Activated B cell treated with CpG ODN at 0.5 μM for 24 hours (primary cell): ENCODE results near the gene MSX1. TPM values are rescaled to one million over a fixed set of nuclear protein-coding genes. Genes with fewer than 3 reads are reported as not detected.

Source experiments
- ATAC-seq: fragments of 200-7000 bp; cut with Tn5 transposase; one replicate; pipeline ENCODE4 v1.10.0; 2021; ENCODE audit warnings: low read depth, mild to moderate bottlenecking, moderate library complexity
- CTCF ChIA-PET: fragments of 350-600 bp; sonication (Branson Sonifier 250); formaldehyde crosslinking; loops from one replicate; lab custom pipeline; 2021; ENCODE audit warnings: antibody characterized with exemption; lab: Charles Lee
- POLR2A ChIA-PET: fragments of 350-600 bp; sonication (Branson Sonifier 250); formaldehyde crosslinking; loops from one replicate; lab custom pipeline; 2021; ENCODE audit warnings: antibody characterized with exemption; lab: Charles Lee
- DNase-seq: peaks from one replicate; pipeline ENCODE4 v3.0.0; 2022
- H3K27ac Mint-ChIP-seq: one replicate; pipeline ENCODE4 v1.8.0; 2020; ENCODE audit warnings: mixed read lengths
- H3K27me3 Mint-ChIP-seq: one replicate; pipeline ENCODE4 v1.8.0; 2021; ENCODE audit warnings: mixed read lengths
- H3K36me3 Mint-ChIP-seq: one replicate; pipeline ENCODE4 v1.8.0; 2021; ENCODE audit warnings: low read depth, mixed read lengths
- H3K4me1 Mint-ChIP-seq: one replicate; pipeline ENCODE4 v1.8.0; 2021; ENCODE audit warnings: mixed read lengths
- H3K4me3 Mint-ChIP-seq: one replicate; pipeline ENCODE4 v1.8.0; 2020; ENCODE audit warnings: mild to moderate bottlenecking, mixed read lengths
- H3K9me3 Mint-ChIP-seq: one replicate; pipeline ENCODE4 v1.8.0; 2020; ENCODE audit warnings: mixed read lengths
- CTCF ChIP-seq: fragments of 200-600 bp; IDR thresholded peaks from one replicate; pipeline ENCODE4 v1.8.0; 2022; ENCODE audit warnings: antibody characterized with exemption, mild to moderate bottlenecking
- intact Hi-C: fragments of 100-400 bp; cut with micrococcal nuclease; formaldehyde crosslinking; loops from one replicate; pipeline ENCODE4 v1.15.1; 2024
- total RNA-seq: library from RNA; stranded (reverse); gene quantifications from 2 replicates; pipeline ENCODE4 v1.2.3, GENCODE V29; 2022

MSX1 gene
- total RNA-seq, 1 donor from 2014 or later = not detected

- no peak overlapping the region for H3K27ac Mint-ChIP-seq
- H3K4me3 Mint-ChIP-seq = no peak overlapping the region
- TF ChIP-seq CTCF = no peak
- CTCF ChIA-PET = no interaction called here
- DNase-seq = no peak
- peaks cover 2% of the 10 kb centered on the region for H3K9me3 Mint-ChIP-seq
- POLR2A ChIA-PET = interaction anchor here (1.1 kb wide), 1 partner anchor 73 kb away, joined by 3 read pairs; no protein-coding TSS in a partner anchor
- H3K36me3 Mint-ChIP-seq = no peaks in the 10 kb centered on the region
- H3K4me1 Mint-ChIP-seq = peaks cover 27% of the 10 kb centered on the region
- intact Hi-C loops = loop anchor here (1.0 kb wide), 1 partner anchor 17 kb away; no protein-coding TSS in a partner anchor
- no peak for ATAC-seq
- peaks cover 70% of the 10 kb centered on the region for H3K27me3 Mint-ChIP-seq
Measured at GRCh38 chr4:4870576-4871241, 11.2 kb downstream of the MSX1 start.

GRCh38 chr4:4871242-4871572, 11.7 kb downstream of the MSX1 start:
- Mint-ChIP-seq H3K4me1 (peaks cover 24% of the 10 kb centered on the region), H3K36me3 (no peaks in the 10 kb centered on the region), H3K9me3 (peaks cover 2% of the 10 kb centered on the region), H3K27ac (no peak overlapping the region), H3K4me3 (no peak overlapping the region), H3K27me3 (peaks cover 69% of the 10 kb centered on the region)
- ATAC-seq (no peak), DNase-seq (no peak)
- TF ChIP-seq CTCF = no peak
- POLR2A ChIA-PET = no interaction called here
- intact Hi-C loops = loop anchor here (1.0 kb wide), 1 partner anchor 18 kb away; no protein-coding TSS in a partner anchor
- CTCF ChIA-PET = no interaction called here

- H3K27ac Mint-ChIP-seq = no peak overlapping the region
- H3K4me1 Mint-ChIP-seq = peaks cover 18% of the 10 kb centered on the region
- H3K4me3 Mint-ChIP-seq = no peak overlapping the region
- peaks cover 63% of the 10 kb centered on the region for H3K27me3 Mint-ChIP-seq
- no peak for DNase-seq
- CTCF ChIA-PET = no interaction called here
- no peak for ATAC-seq
- H3K36me3 Mint-ChIP-seq = no peaks in the 10 kb centered on the region
- H3K9me3 Mint-ChIP-seq = peaks cover 2% of the 10 kb centered on the region
- POLR2A ChIA-PET = no interaction called here
- intact Hi-C loops = loop anchor here (1.0 kb wide), 1 partner anchor 18 kb away; no protein-coding TSS in a partner anchor
- no peak for TF ChIP-seq CTCF
Measured at GRCh38 chr4:4871573-4872313, 12.3 kb downstream of the MSX1 start.

GRCh38 chr4:4872314-4872903, 12.9 kb downstream of the MSX1 start:
- intact Hi-C loops = no loop called here
- Mint-ChIP-seq H3K4me1 (peaks cover 16% of the 10 kb centered on the region), H3K36me3 (no peaks in the 10 kb centered on the region), H3K9me3 (peaks cover 2% of the 10 kb centered on the region), H3K27me3 (peaks cover 69% of the 10 kb centered on the region), H3K27ac (no peak overlapping the region), H3K4me3 (no peak overlapping the region)
- POLR2A ChIA-PET = no interaction called here
- no peak for TF ChIP-seq CTCF
- CTCF ChIA-PET = no interaction called here
- DNase-seq (no peak), ATAC-seq (no peak)

GRCh38 chr4:4873203-4873602, 13.7 kb downstream of the MSX1 start:
- H3K4me3 Mint-ChIP-seq = no peak overlapping the region
- intact Hi-C loops = no loop called here
- CTCF ChIA-PET = no interaction called here
- no peak for DNase-seq
- H3K36me3 Mint-ChIP-seq = no peaks in the 10 kb centered on the region
- POLR2A ChIA-PET = no interaction called here
- no peak for TF ChIP-seq CTCF
- no peak for ATAC-seq
- peaks cover 2% of the 10 kb centered on the region for H3K9me3 Mint-ChIP-seq
- peaks cover 16% of the 10 kb centered on the region for H3K4me1 Mint-ChIP-seq
- H3K27me3 Mint-ChIP-seq = peaks cover 70% of the 10 kb centered on the region
- no peak overlapping the region for H3K27ac Mint-ChIP-seq
